Activated T-helper 2 cell treated with anti-CD3 and anti-CD28 coated beads, Interferon-gamma antibody, Interleukin-2, Interleukin-4, amounts not matched to agents 10 μg/mL and 5 μg/mL and 100 μg/mL, durations not matched to agents 14 hours and 24 hours and 36 hours (primary cell): ENCODE data around the gene FN1. TPM values are rescaled to one million over a fixed set of nuclear protein-coding genes. Genes with fewer than 3 reads are reported as not detected.
"Not testable (repeated sequence)": the region's sequence is repeated elsewhere in the genome, so short reads cannot be mapped to it uniquely, and the experiment has no call there.

Source experiments
- DNase-seq: peaks from one replicate; pipeline ENCODE4 v3.0.0; 2021; ENCODE audit warnings: low spot score
- H3K27ac Mint-ChIP-seq: one replicate; pipeline ENCODE4 v1.8.0; 2021; ENCODE audit warnings: mixed read lengths
- H3K27me3 Mint-ChIP-seq: one replicate; pipeline ENCODE4 v1.8.0; 2021; ENCODE audit warnings: low read depth, mixed read lengths
- H3K36me3 Mint-ChIP-seq: one replicate; pipeline ENCODE4 v1.8.0; 2021; ENCODE audit warnings: low read depth, mixed read lengths
- H3K4me1 Mint-ChIP-seq: one replicate; pipeline ENCODE4 v1.8.0; 2021; ENCODE audit warnings: low read depth, mixed read lengths
- H3K4me3 Mint-ChIP-seq: one replicate; pipeline ENCODE4 v1.8.0; 2021; ENCODE audit warnings: low read depth, mild to moderate bottlenecking, moderate library complexity, mixed read lengths
- H3K9me3 Mint-ChIP-seq: one replicate; pipeline ENCODE4 v1.8.0; 2021; ENCODE audit warnings: mixed read lengths
- intact Hi-C: fragments of 100-400 bp; cut with micrococcal nuclease; formaldehyde crosslinking; loops from one replicate; pipeline ENCODE4 v1.15.1; 2023
- total RNA-seq: library from RNA; stranded (reverse); gene quantifications from 2 replicates; pipeline ENCODE4 v1.2.3, GENCODE V29; 2022

Gene FN1
- total RNA-seq, 1 donor from 2014 or later = 4.5 TPM

- no peak overlapping the region for H3K4me3 Mint-ChIP-seq
- DNase-seq = no peak
- H3K27me3 Mint-ChIP-seq = no peaks in the 10 kb centered on the region
- H3K9me3 Mint-ChIP-seq = no peaks in the 10 kb centered on the region
- H3K27ac Mint-ChIP-seq = no peak overlapping the region
- H3K36me3 Mint-ChIP-seq = peaks cover 34% of the 10 kb centered on the region
- H3K4me1 Mint-ChIP-seq = no peaks in the 10 kb centered on the region
- intact Hi-C loops = no loop called here
Observed at GRCh38 chr2:215366440-215367032, 69.3 kb downstream of the FN1 start.

- Mint-ChIP-seq H3K4me3 (no peak overlapping the region), H3K36me3 (peaks cover 37% of the 10 kb centered on the region), H3K27ac (no peak overlapping the region), H3K27me3 (no peaks in the 10 kb centered on the region), H3K9me3 (no peaks in the 10 kb centered on the region), H3K4me1 (no peaks in the 10 kb centered on the region)
- no peak for DNase-seq
- intact Hi-C loops = no loop called here
Observed at GRCh38 chr2:215365184-215365658, 70.6 kb downstream of the FN1 start.

DNA sequence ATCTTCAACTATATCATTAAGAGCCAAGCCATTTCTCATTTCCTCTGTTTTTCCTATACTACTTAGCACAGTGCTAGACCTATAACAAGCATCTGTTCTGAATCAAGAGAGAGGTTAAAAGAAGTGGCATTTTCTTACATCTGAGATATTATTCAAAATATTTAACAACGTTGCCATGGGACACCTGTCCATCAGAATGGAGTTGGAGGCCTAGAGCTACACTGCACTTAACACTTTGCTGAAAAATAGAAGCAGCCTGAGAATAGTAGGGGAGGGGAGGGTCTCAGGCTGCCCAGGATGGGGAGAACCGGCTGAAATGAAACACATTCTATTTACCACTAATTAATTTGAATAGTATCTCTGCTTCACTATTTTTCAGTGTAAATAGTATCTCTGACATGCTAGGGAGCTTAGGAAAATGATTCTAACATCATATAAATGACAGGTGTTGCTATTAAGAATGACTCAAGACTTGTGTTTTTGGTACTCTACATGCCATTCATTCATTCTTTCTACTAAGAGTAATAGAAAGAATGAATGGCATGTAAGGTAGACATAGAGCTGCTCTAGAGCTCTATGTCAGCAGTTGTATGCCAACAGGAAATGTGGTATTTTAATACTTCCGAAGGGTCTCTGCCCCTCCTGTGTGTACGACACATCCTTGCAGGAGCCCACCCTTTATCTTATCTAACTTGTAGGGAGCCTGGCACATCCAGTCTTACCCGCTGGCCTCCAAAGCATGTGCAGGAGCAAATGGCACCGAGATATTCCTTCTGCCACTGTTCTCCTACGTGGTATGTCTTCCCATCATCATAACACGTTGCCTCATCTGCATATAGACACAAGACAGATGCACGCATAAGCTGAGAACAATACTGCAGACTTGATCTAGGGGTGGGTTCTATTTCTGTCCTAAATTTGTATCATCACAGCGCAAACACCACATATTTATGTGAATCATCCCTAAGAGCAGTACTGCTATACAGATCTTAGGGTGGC, 71.4 kb downstream of the FN1 start:
- Mint-ChIP-seq H3K4me1 (no peaks in the 10 kb centered on the region), H3K9me3 (no peaks in the 10 kb centered on the region), H3K36me3 (peaks cover 37% of the 10 kb centered on the region), H3K27me3 (no peaks in the 10 kb centered on the region), H3K27ac (no peak overlapping the region), H3K4me3 (no peak overlapping the region)
- no peak for DNase-seq
- intact Hi-C loops = no loop called here

DNA sequence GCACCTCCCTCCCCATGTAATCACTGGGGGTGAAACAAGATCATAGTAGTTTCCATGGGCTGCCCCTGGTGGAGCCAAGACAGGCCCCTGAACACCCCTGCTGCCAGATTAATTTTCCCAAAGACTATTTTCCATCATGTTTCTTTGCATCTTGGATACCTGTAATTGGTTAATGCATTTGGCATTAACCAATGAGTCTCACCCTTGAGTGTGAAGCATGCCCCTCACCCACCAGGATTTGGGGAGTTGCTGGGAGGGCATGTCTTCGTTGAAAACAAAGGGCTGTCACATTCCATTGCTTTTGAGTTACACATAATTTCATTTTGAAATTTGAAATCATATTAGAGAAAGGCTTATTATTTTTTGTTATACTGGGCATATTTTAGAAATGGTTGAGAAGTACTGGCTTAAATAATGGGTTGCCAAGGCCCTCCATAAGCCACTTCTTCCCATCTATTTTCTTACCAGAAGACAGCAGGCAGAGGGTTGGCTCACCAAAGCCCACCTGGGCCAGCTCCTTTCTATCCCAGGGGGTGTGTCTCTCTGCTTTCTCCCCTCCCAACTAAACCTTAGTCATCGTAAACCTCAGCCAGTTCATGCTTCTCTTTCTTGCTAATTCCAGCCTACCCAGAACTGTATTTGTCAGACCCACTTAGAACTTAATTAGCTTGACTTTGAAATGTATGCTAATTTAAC, 72.3 kb downstream of the FN1 start:
- intact Hi-C loops = no loop called here

DNA sequence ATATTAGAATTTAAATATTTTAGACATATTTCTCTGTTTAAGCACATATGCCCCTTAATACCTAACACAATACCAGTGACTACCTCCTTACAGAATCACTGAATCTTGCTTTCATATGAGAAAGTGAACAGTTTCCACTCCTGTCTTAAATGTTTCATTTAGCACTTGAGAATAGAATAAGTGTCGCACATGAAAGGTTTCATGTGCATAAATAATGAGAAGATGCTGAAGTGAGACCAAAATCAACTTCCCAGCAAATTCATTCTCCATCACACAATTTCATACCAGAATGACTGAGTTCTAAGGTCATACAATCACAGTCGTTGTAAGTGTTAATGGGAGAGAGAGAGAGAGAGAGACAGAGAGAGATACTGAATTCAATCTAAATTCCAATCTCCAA, 72.8 kb downstream of the FN1 start:
- H3K4me1 Mint-ChIP-seq = no peaks in the 10 kb centered on the region
- no peaks in the 10 kb centered on the region for H3K9me3 Mint-ChIP-seq
- no peak for DNase-seq
- no peak overlapping the region for H3K4me3 Mint-ChIP-seq
- no peaks in the 10 kb centered on the region for H3K27me3 Mint-ChIP-seq
- intact Hi-C loops = no loop called here
- peaks cover 37% of the 10 kb centered on the region for H3K36me3 Mint-ChIP-seq
- H3K27ac Mint-ChIP-seq = no peak overlapping the region

More for the DNA sequence above, 72.3 kb downstream of the FN1 start:
- Mint-ChIP-seq H3K4me1 (no peaks in the 10 kb centered on the region), H3K27ac (no peak overlapping the region), H3K27me3 (no peaks in the 10 kb centered on the region), H3K4me3 (no peak overlapping the region), H3K36me3 (peaks cover 37% of the 10 kb centered on the region), H3K9me3 (no peaks in the 10 kb centered on the region)
- DNase-seq = no peak

- Mint-ChIP-seq H3K4me3 (no peak overlapping the region), H3K4me1 (no peaks in the 10 kb centered on the region), H3K27me3 (no peaks in the 10 kb centered on the region)
Observed at GRCh38 chr2:215362562-215362904, 73.3 kb downstream of the FN1 start.

GRCh38 chr2:215361876-215362561, 73.8 kb downstream of the FN1 start:
- intact Hi-C loops = no loop called here
- H3K4me3 Mint-ChIP-seq = no peak overlapping the region
- no peaks in the 10 kb centered on the region for H3K4me1 Mint-ChIP-seq
- no peak for DNase-seq
- no peak overlapping the region for H3K27ac Mint-ChIP-seq
- no peaks in the 10 kb centered on the region for H3K9me3 Mint-ChIP-seq
- H3K36me3 Mint-ChIP-seq = peaks cover 33% of the 10 kb centered on the region
- H3K27me3 Mint-ChIP-seq = no peaks in the 10 kb centered on the region

More at GRCh38 chr2:215362562-215362904, 73.3 kb downstream of the FN1 start:
- no peak overlapping the region for H3K27ac Mint-ChIP-seq
- H3K36me3 Mint-ChIP-seq = peaks cover 37% of the 10 kb centered on the region
- no peaks in the 10 kb centered on the region for H3K9me3 Mint-ChIP-seq
- intact Hi-C loops = no loop called here
- DNase-seq = no peak

DNA sequence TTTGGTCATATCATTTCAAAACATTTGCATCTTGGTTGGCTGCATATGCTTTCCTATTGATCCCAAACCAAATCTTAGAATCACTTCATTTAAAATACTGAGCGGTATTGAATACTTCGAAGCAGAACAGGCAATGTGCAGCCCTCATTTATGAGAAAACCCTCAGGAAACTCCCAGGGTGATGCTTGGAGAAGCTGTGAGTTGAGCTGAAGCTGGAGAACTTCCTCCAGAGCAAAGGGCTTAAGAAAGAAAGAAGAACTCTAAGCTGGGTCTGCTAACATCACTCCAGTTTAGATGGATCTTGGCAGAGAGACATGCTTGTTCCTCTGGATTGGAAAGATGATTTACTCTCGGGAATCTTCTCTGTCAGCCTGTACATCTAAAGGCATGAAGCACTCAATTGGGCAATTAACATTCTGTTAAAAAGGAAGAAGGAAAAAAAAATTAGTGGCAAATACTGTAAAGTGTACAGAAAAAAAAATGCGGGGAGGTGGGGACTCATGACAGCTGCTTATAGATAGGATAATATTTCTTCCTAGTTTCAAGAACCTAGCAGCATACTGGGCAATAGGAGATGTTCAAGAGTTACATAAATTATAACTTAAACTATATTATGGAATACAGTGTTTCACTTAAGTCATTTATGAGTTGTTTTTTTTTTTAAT, 74.5 kb downstream of the FN1 start:
- Mint-ChIP-seq H3K4me1 (no peaks in the 10 kb centered on the region), H3K9me3 (no peaks in the 10 kb centered on the region), H3K27ac (no peak overlapping the region), H3K4me3 (no peak overlapping the region), H3K36me3 (peaks cover 35% of the 10 kb centered on the region), H3K27me3 (no peaks in the 10 kb centered on the region)
- intact Hi-C loops = no loop called here
- no peak for DNase-seq

DNA sequence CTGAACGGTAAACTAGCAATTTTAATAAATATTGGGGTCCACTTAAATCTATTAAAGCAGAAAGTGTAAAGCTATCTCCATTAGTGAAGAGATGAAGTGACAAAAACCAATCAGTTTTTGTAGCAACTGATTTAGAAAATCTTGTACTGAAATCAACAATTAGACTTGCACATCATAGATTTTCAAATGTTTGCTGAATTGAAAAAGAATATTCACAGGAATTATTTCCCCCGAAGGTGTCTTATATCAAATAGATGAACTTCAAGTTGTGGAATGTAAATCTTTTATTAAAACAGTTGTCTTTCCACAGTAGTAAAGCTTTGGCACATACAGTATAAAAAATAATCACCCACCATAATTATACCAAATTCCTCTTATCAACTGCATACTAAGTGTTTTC, 75.3 kb downstream of the FN1 start:
- DNase-seq = no peak
- Mint-ChIP-seq H3K9me3 (no peaks in the 10 kb centered on the region), H3K4me3 (no peak overlapping the region), H3K36me3 (peaks cover 41% of the 10 kb centered on the region), H3K27me3 (no peaks in the 10 kb centered on the region), H3K4me1 (no peaks in the 10 kb centered on the region), H3K27ac (no peak overlapping the region)
- intact Hi-C loops = no loop called here

DNA sequence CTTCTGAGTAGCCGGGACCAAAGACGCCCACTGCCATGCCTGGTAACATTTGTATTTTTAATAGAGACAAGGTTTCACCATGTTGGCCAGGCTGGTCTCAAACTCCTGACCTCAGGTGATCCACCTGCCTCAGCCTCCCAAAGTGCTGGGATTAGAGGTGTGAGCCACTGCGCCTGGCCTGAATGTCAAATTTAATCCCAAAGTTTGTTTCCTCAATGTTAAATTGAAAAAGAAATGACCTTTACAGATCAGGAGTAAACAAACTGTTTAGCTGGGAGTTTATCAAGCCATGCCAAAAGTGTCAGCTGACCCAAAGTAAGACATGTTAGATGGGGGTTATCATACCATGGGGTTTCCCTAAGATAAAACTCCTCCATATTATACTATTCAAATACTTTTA, 75.8 kb downstream of the FN1 start:
- H3K9me3 Mint-ChIP-seq, DNase-seq, intact Hi-C loops, H3K27me3 Mint-ChIP-seq, H3K4me1 Mint-ChIP-seq, H3K27ac Mint-ChIP-seq, H3K4me3 Mint-ChIP-seq: not testable (repeated sequence)
- peaks cover 42% of the 10 kb centered on the region for H3K36me3 Mint-ChIP-seq

- H3K9me3 Mint-ChIP-seq = no peaks in the 10 kb centered on the region
- H3K4me1 Mint-ChIP-seq = no peaks in the 10 kb centered on the region
- intact Hi-C loops = no loop called here
- no peak overlapping the region for H3K27ac Mint-ChIP-seq
- H3K36me3 Mint-ChIP-seq = peaks cover 42% of the 10 kb centered on the region
- no peaks in the 10 kb centered on the region for H3K27me3 Mint-ChIP-seq
- no peak for DNase-seq
- no peak overlapping the region for H3K4me3 Mint-ChIP-seq
Observed at GRCh38 chr2:215359576-215359922, 76.3 kb downstream of the FN1 start.

DNA sequence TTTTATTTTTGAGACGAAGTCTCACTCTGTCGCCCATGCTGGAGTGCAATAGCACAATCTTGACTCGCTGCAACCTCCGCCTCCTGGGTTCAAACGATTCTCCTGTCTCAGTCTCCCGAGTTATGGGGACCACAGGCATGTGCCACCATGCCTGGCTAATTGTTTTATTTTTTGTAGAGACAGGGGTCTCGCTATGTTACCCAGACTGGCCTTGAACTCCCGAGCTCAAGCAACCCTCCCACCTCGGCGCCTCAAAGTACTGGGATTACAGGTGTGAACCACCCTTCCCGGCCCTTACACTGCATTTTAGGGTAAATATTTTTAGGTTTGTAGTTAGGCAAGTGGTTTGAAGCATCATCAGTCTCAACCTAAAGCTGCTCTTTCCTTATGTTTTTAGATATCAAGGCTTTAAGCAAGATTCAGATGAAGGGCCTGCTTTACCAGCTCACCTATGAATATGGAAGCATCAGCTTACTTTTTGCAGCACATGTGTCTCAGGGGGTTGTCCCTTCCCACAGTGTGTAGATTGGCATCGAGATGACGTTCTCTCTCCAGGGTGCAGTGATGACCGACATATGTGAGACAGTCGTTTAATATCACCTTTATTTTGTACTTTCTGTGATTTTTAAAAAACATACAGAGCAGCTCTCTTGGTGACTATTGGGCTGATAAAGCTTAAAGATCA, 76.8 kb downstream of the FN1 start:
- H3K4me3 Mint-ChIP-seq = no peak overlapping the region
- H3K9me3 Mint-ChIP-seq = no peaks in the 10 kb centered on the region
- H3K27me3 Mint-ChIP-seq = no peaks in the 10 kb centered on the region
- H3K4me1 Mint-ChIP-seq = no peaks in the 10 kb centered on the region
- DNase-seq = no peak
- intact Hi-C loops = no loop called here
- H3K27ac Mint-ChIP-seq = no peak overlapping the region
- peaks cover 44% of the 10 kb centered on the region for H3K36me3 Mint-ChIP-seq
